H1 (cell line): ENCODE data around the gene ARSI. TPM values are rescaled to one million over a fixed set of nuclear protein-coding genes. Genes with fewer than 3 reads are reported as not detected.

Experiments
- CTCF ChIA-PET: fragments of 300-600 bp; sonication (Branson Sonifier 250); formaldehyde crosslinking; loops from one replicate; lab custom pipeline; 2021; ENCODE audit not compliant: partially characterized antibody; lab: Charles Lee
- POLR2A ChIA-PET: fragments of 300-600 bp; sonication (Branson Sonifier 250); formaldehyde crosslinking; loops from one replicate; lab custom pipeline; 2021; ENCODE audit warnings: inconsistent platforms; ENCODE audit not compliant: partially characterized antibody; lab: Charles Lee
- DNase-seq, 2 experiments: peaks; one replicate each; pipeline versions ENCODE4 v3.0.0 to v3.0.0-alpha.2; 2010 to 2022; ENCODE audit warnings: low spot score in 2 of 2, low read depth in 1 of 2, mixed read lengths in 1 of 2
- FAIRE-seq: peaks from 2 replicates; lab custom pipeline; 2011; peaks lifted over from hg19 to GRCh38; lab: Jason Lieb, UNC
- H2AFZ ChIP-seq: 2 replicates; pipeline ENCODE4 v1.8.1; 2012; ENCODE audit warnings: low read length, inconsistent platforms
- H2AK5ac ChIP-seq: 2 replicates; pipeline ENCODE4 v1.6.1; 2013; ENCODE audit warnings: low read depth, low read length
- H2BK120ac ChIP-seq: replicated peaks from 2 replicates; pipeline ENCODE3; 2013; ENCODE audit warnings: low read depth, low read length, inconsistent platforms
- H2BK12ac ChIP-seq: 2 replicates; pipeline ENCODE4 v1.6.1; 2013; ENCODE audit warnings: low read depth, low read length
- H2BK15ac ChIP-seq: 2 replicates; pipeline ENCODE4 v1.6.1; 2013; ENCODE audit warnings: low read length
- H2BK20ac ChIP-seq: 2 replicates; pipeline ENCODE4 v1.6.1; 2013; ENCODE audit warnings: low read length
- H2BK5ac ChIP-seq: 2 replicates; pipeline ENCODE4 v1.6.1; 2013; ENCODE audit warnings: low read depth, low read length
- H3K14ac ChIP-seq: 2 replicates; pipeline ENCODE4 v1.6.1; 2013; ENCODE audit warnings: inconsistent platforms; ENCODE audit not compliant: insufficient read length
- H3K18ac ChIP-seq: 2 replicates; pipeline ENCODE4 v1.6.1; 2013; ENCODE audit warnings: low read length; ENCODE audit errors: extremely low read depth
- H3K23ac ChIP-seq: 2 replicates; pipeline ENCODE4 v1.6.1; 2013; ENCODE audit warnings: inconsistent platforms; ENCODE audit not compliant: insufficient read length
- H3K23me2 ChIP-seq: 2 replicates; pipeline ENCODE4 v1.6.1; 2013; ENCODE audit warnings: low read depth, low read length
- H3K27ac ChIP-seq: 2 replicates; pipeline ENCODE4 v1.6.1; 2011; ENCODE audit warnings: low read depth, low read length, inconsistent platforms
- H3K27me3 ChIP-seq, 4 experiments: replicated peaks in 1 of 4; 1 replicate in 1 of 4; 2 replicates in 3 of 4; pipeline versions ENCODE4 v1.6.1 to v1.8.1; 2011 to 2013; ENCODE audit warnings: low read length in 3 of 4, mild to moderate bottlenecking in 3 of 4, inconsistent platforms in 2 of 4, mixed read lengths in 2 of 4, moderate library complexity in 1 of 4; ENCODE audit not compliant: control insufficient read depth in 3 of 4, insufficient read depth in 3 of 4; ENCODE audit errors: extremely low read depth in 1 of 4
- H3K36me3 ChIP-seq, 4 experiments: 2 replicates each; pipeline versions ENCODE4 v1.6.1 to v1.8.1; 2011 to 2013; ENCODE audit warnings: mild to moderate bottlenecking in 4 of 4, low read length in 3 of 4, moderate library complexity in 2 of 4, control low read depth in 1 of 4, inconsistent platforms in 1 of 4; ENCODE audit not compliant: insufficient read depth in 4 of 4, control insufficient read depth in 2 of 4
- H3K4ac ChIP-seq: replicated peaks from 2 replicates; pipeline ENCODE3; 2013; ENCODE audit warnings: low read length, low read depth, mixed read lengths, inconsistent platforms; ENCODE audit not compliant: insufficient read length
- H3K4me1 ChIP-seq, 4 experiments: replicated peaks in 1 of 4; 1 replicate in 1 of 4; 2 replicates in 3 of 4; pipeline versions ENCODE4 v1.6.1 to v1.8.1; 2011 to 2013; ENCODE audit warnings: low read length in 3 of 4, inconsistent platforms in 2 of 4, mixed read lengths in 1 of 4; ENCODE audit not compliant: insufficient read depth in 4 of 4, control insufficient read depth in 3 of 4
- H3K4me2 ChIP-seq, 2 experiments: 2 replicates each; pipeline versions ENCODE4 v1.6.1 to v1.8.1; 2011 to 2013; ENCODE audit warnings: low read depth in 2 of 2, low read length in 2 of 2, control low read depth in 1 of 2, inconsistent platforms in 1 of 2, mild to moderate bottlenecking in 1 of 2; ENCODE audit not compliant: insufficient read depth in 1 of 2
- H3K4me3 ChIP-seq, 4 experiments: fragments of 200-600, 300-600 bp in 1 of 4; sonication (generic), shearing (Covaris generic), sonication (Bioruptor Twin) in 1 of 4; 2 replicates each; pipeline versions ENCODE4 v1.5.1 to v1.8.1; 2011 to 2016; ENCODE audit warnings: low read length in 4 of 4, low read depth in 3 of 4, control low read depth in 2 of 4, inconsistent platforms in 2 of 4, mild to moderate bottlenecking in 2 of 4, mixed read lengths in 1 of 4, moderate library complexity in 1 of 4; ENCODE audit not compliant: insufficient read depth in 2 of 4; ENCODE audit errors: extremely low read depth in 1 of 4
- H3K56ac ChIP-seq: replicated peaks from 2 replicates; pipeline ENCODE3; 2013; ENCODE audit warnings: low read depth, mild to moderate bottlenecking, mixed read lengths, low read length, inconsistent platforms; ENCODE audit not compliant: insufficient read length
- H3K79me1 ChIP-seq: 2 replicates; pipeline ENCODE4 v1.6.1; 2013; ENCODE audit warnings: low read depth, low read length, control low read depth
- H3K79me2 ChIP-seq, 2 experiments: 2 replicates each; pipeline versions ENCODE4 v1.6.1 to v1.8.1; 2012 to 2013; ENCODE audit warnings: low read length in 2 of 2, mild to moderate bottlenecking in 2 of 2, inconsistent platforms in 1 of 2; ENCODE audit not compliant: insufficient read depth in 2 of 2, control insufficient read depth in 1 of 2
- H3K9ac ChIP-seq, 4 experiments: replicated peaks in 1 of 4; 1 replicate in 1 of 4; 2 replicates in 3 of 4; pipeline versions ENCODE4 v1.6.1 to v1.8.1; 2011 to 2013; ENCODE audit warnings: low read depth in 3 of 4, low read length in 3 of 4, control low read depth in 2 of 4, mild to moderate bottlenecking in 2 of 4, moderate library complexity in 2 of 4, inconsistent platforms in 1 of 4; ENCODE audit errors: extremely low read depth in 1 of 4
- H3K9me3 ChIP-seq, 2 experiments: 2 replicates each; pipeline versions ENCODE4 v1.6.1 to v1.8.1; 2012 to 2013; ENCODE audit warnings: mild to moderate bottlenecking in 2 of 2, moderate library complexity in 2 of 2, control low read depth in 1 of 2, inconsistent platforms in 1 of 2, low read depth in 1 of 2, low read length in 1 of 2, mixed read lengths in 1 of 2; ENCODE audit not compliant: insufficient read depth in 2 of 2
- H4K20me1 ChIP-seq, 2 experiments: replicated peaks in 1 of 2; 2 replicates each; pipeline versions ENCODE3 to v1.8.1; 2011 to 2013; ENCODE audit warnings: inconsistent platforms in 2 of 2, low read length in 2 of 2, mild to moderate bottlenecking in 1 of 2; ENCODE audit not compliant: insufficient read depth in 2 of 2, control insufficient read depth in 1 of 2
- H4K5ac ChIP-seq: 2 replicates; pipeline ENCODE4 v1.6.1; 2013; ENCODE audit warnings: low read length, low read depth, mixed read lengths, inconsistent platforms; ENCODE audit not compliant: insufficient read length
- H4K8ac ChIP-seq: 2 replicates; pipeline ENCODE4 v1.8.0; 2013; ENCODE audit warnings: mild to moderate bottlenecking, moderate library complexity, low read length, inconsistent platforms; ENCODE audit not compliant: insufficient read depth; ENCODE audit errors: extremely low read depth
- H4K91ac ChIP-seq: replicated peaks from 2 replicates; pipeline ENCODE3; 2013; ENCODE audit warnings: low read length, mixed read lengths, inconsistent platforms; ENCODE audit not compliant: insufficient read length
- ASH2L ChIP-seq: fragments of 200-600, 300-600 bp; sonication (generic); IDR thresholded peaks from one replicate; pipeline ENCODE4 v1.7.1; 2017; ENCODE audit warnings: low read length
- BCL11A ChIP-seq, 2 experiments: IDR thresholded peaks; one replicate each; pipeline ENCODE4 v1.6.1; 2011; ENCODE audit warnings: low read depth in 2 of 2, low read length in 2 of 2, mild to moderate bottlenecking in 2 of 2
- CBX5 ChIP-seq: fragments of 300-800, 300-1000 bp; sonication (generic); IDR thresholded peaks from 2 replicates; pipeline ENCODE4 v1.7.1; 2016; ENCODE audit warnings: antibody characterized with exemption, low read length, low read depth
- CEBPB ChIP-seq: IDR thresholded peaks from 2 replicates; pipeline ENCODE4 v1.6.1; 2012; ENCODE audit warnings: low read depth, low read length
- E2F6 ChIP-seq: IDR thresholded peaks from 2 replicates; pipeline ENCODE4 v1.6.1; 2012; ENCODE audit warnings: inconsistent platforms
- KDM5A ChIP-seq: fragments of 200-600 bp; IDR thresholded peaks from 2 replicates; pipeline ENCODE4 v1.7.1; 2012; ENCODE audit warnings: mild to moderate bottlenecking, low read length, inconsistent platforms, mixed read lengths
- SIN3A ChIP-seq, 2 experiments: IDR thresholded peaks in 1 of 2; conservative IDR thresholded peaks in 1 of 2; 2 replicates each; pipeline ENCODE4 v1.6.1; 2011 to 2012; ENCODE audit warnings: low read length in 2 of 2, improper control_type of control experiment in 1 of 2, low read depth in 1 of 2, mild to moderate bottlenecking in 1 of 2
- SUZ12 ChIP-seq: fragments of 200-600 bp; sonication (generic); IDR thresholded peaks from 2 replicates; pipeline ENCODE4 v1.6.1; 2012; ENCODE audit warnings: mild to moderate bottlenecking, inconsistent platforms, low read length, moderate library complexity, mixed read lengths
- ZNF274 ChIP-seq: IDR thresholded peaks from 2 replicates; pipeline ENCODE4 v1.7.0; 2012; ENCODE audit warnings: low read length, borderline replicate concordance; ENCODE audit errors: extremely low read depth
- WGBS, 2 experiments: shearing (Covaris generic) in 1 of 2; methylation state at CpG; one replicate each; pipeline versions ENCODE4 v1.1.6 to v1.1.7; 2013 to 2015; ENCODE audit warnings: low lambda C conversion rate in 2 of 2, mixed read lengths in 2 of 2, inconsistent platforms in 1 of 2, low coverage in 1 of 2, missing lambda C conversion rate in 1 of 2; ENCODE audit not compliant: insufficient replicate concordance in 2 of 2, insufficient coverage in 1 of 2, insufficient read length in 1 of 2; ENCODE audit errors: extremely low coverage in 1 of 2, missing lambda C conversion rate in 1 of 2; 5-methylcytosine and 5-hydroxymethylcytosine counted together
- polyA plus RNA-seq, 7 experiments: library from polyadenylated mRNA; depleted of rRNA in 3 of 7; stranded (reverse) in 5 of 7; unstranded in 2 of 7; fragments of >200 nt in 5 of 7; fragments of 200-250 nt in 2 of 7; gene quantifications; 1 replicate in 5 of 7; 2 replicates in 1 of 7; 4 replicates in 1 of 7; pipeline versions ENCODE4 v1.2.1 to v1.2.3, GENCODE V29; 2011 to 2013; ENCODE audit warnings: missing spikeins in 2 of 7, mixed read lengths in 2 of 7
- total RNA-seq: library from RNA; stranded (reverse); fragmentation: NEBNext Ultra II Directional; extraction: Animal tissue kit (Norgen Biotek cat#: 25700); gene quantifications from 2 replicates; pipeline ENCODE4 v1.2.1, GENCODE V29; 2021
- TF ChIP-seq, protein P1 (sequence below), 3 experiments: IDR thresholded peaks; 1 replicate in 2 of 3; 2 replicates in 1 of 3; pipeline versions ENCODE4 v1.5.1 to v1.6.1; 2011; ENCODE audit warnings: low read length in 3 of 3, mild to moderate bottlenecking in 3 of 3, inconsistent platforms in 2 of 3, low read depth in 1 of 3, moderate library complexity in 1 of 3; ENCODE audit not compliant: insufficient read depth in 1 of 3; ENCODE audit errors: control extremely low read depth in 1 of 3

ARSI gene
- total and polyA plus RNA-seq, 2 of the 8 experiments (the other 6 are each of a cell fraction or from before 2014, with no cell fraction given), result 4.5 to 6.7 TPM

DNA sequence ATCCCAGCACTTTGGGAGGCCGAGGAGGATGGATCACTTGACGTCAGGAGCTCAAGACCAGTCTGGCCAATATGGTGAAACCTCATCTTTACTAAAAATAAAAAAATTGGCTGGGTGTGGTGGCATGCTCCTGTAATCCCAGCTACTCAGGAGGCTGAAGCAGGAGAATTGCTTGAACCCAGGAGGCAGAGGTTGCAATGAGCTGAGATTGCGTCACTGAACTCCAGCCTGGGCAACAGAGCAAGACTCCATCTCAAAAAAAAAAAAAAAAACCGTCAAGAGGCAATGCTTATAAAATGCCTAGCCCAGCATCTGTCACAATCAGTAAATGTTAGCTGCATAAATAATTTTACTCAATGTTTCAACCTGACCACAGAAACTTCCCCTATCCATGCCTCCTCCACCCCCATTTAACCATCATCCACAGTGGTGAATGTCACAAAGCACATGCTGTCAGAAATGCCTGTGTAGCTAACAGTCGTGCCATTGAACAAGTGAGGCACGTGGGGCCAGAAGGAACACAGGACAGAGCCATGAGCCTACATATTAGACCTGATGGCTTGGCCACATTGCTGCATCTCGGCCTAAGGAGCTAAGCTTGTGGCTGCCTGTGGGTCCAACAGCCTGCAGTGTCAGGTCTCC lies 38.0 kb upstream of the ARSI start:
- H2AK5ac ChIP-seq, result no peak overlapping the region
- H2BK120ac ChIP-seq, result no peak overlapping the region
- ChIA-PET POLR2A (interaction anchor here (0.7 kb wide), 1 partner anchor 15 kb away, joined by 4 read pairs; no protein-coding TSS in a partner anchor), CTCF (interaction anchor here (0.7 to 15.6 kb wide), 3 partner anchors 10 to 68 kb away, joined by 3 to 126 read pairs (median 3); no protein-coding TSS in a partner anchor)
- no peaks in the 10 kb centered on the region for H3K4me1 ChIP-seq
- H2BK20ac ChIP-seq, result no peak overlapping the region
- H2BK5ac ChIP-seq, result no peak overlapping the region
- no peak overlapping the region for H3K56ac ChIP-seq
- no peak for DNase-seq
- H4K5ac ChIP-seq, result no peak overlapping the region
- H2BK12ac ChIP-seq, result no peak overlapping the region
- no peak overlapping the region for H3K4me3 ChIP-seq
- H3K79me1 ChIP-seq, result no peaks in the 10 kb centered on the region
- no peak overlapping the region for H3K18ac ChIP-seq
- H3K14ac ChIP-seq, result no peak overlapping the region
- no peak overlapping the region for H3K4me2 ChIP-seq
- 93% methylated on average over 7 of the region's 7 CpGs; no CpG with 5 or more reads in 1 of the 2 experiments for WGBS, 2 experiments
- FAIRE-seq, result no peak
- H3K27ac ChIP-seq, result no peak overlapping the region
- H4K8ac ChIP-seq, result no peak overlapping the region
- no peak overlapping the region for H2AFZ ChIP-seq
- H3K9ac ChIP-seq, result no peak overlapping the region
- H4K91ac ChIP-seq, result no peak overlapping the region
- no peak overlapping the region for H2BK15ac ChIP-seq
- H3K23me2 ChIP-seq, result peaks cover 1% of the 10 kb centered on the region; the same call in 1 of the 2 replicates
- no peak overlapping the region for H3K23ac ChIP-seq
- H4K20me1 ChIP-seq, result no peaks in the 10 kb centered on the region
- no peaks in the 10 kb centered on the region for H3K27me3 ChIP-seq
- no peaks in the 10 kb centered on the region for H3K36me3 ChIP-seq
- no peaks in the 10 kb centered on the region for H3K9me3 ChIP-seq
- no peak overlapping the region for H3K4ac ChIP-seq
- no peaks in the 10 kb centered on the region for H3K79me2 ChIP-seq
- TF ChIP-seq ZNF274, result no peak
- no peak for TF ChIP-seq KDM5A
- TF ChIP-seq, protein P1, sequence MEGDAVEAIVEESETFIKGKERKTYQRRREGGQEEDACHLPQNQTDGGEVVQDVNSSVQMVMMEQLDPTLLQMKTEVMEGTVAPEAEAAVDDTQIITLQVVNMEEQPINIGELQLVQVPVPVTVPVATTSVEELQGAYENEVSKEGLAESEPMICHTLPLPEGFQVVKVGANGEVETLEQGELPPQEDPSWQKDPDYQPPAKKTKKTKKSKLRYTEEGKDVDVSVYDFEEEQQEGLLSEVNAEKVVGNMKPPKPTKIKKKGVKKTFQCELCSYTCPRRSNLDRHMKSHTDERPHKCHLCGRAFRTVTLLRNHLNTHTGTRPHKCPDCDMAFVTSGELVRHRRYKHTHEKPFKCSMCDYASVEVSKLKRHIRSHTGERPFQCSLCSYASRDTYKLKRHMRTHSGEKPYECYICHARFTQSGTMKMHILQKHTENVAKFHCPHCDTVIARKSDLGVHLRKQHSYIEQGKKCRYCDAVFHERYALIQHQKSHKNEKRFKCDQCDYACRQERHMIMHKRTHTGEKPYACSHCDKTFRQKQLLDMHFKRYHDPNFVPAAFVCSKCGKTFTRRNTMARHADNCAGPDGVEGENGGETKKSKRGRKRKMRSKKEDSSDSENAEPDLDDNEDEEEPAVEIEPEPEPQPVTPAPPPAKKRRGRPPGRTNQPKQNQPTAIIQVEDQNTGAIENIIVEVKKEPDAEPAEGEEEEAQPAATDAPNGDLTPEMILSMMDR (IDR thresholded peaks at IDR 0.05; ENCODE audit: control extremely low read depth in 1 of 3, insufficient read depth in 1 of 3, low read depth in 1 of 3, low read length in 3 of 3), result no peak
- no peak for TF ChIP-seq CEBPB
- TF ChIP-seq BCL11A (IDR thresholded peaks at IDR 0.05; ENCODE audit: low read depth in 2 of 2, low read length in 2 of 2), result no peak
- no peak for TF ChIP-seq ASH2L
- no peak for TF ChIP-seq E2F6
- TF ChIP-seq SIN3A (conservative IDR thresholded peaks at IDR 0.05 in 1 of 2, IDR thresholded peaks at IDR 0.05 in 1 of 2; ENCODE audit: low read depth in 1 of 2, low read length in 2 of 2), result no peak
- TF ChIP-seq CBX5, result no peak
- no peak for TF ChIP-seq SUZ12
